Measurements from ENCODE around the gene C3orf18.

Gene C3orf18

DNA sequence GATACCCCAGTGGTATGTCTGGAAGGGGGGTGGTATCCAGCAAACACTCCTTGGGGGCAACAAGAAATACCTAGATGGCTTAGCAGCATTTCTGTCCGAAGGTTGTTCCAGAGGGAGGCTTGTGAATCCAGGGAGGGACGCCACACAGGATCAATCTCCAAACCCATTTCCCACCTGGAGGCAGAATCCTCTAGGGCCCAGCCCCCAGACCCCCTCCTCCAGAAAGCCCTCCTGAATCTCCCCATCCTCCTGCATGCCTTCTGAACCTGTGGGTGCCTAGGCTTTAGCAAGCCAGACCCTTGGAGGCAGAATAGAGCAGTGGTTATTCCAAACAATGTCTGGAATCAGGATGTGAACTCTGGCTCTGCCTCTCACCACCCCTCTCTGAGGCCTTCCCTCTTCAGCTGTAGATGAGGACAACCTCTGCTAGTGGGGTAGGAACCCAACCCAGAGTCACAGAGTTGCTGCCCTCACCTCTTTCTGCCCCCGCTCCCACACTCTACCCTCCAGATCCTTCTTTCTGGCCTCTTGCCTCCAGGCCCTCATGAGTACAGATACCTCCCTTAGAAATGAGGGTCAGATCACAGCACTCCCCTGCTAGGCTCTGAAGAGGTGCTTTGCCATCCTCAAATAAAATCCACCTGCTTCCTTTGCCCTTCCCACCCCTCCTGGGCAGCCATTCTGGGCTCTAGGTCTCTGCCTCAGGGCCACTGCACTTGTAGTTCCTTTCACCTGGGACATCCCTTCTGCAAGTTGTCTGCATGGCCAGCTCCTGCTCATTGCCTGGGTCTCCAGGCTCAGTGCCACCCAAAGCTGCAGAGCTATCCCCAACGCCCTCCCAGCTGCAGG lies 35.9 kb upstream of the C3orf18 start:
- DNase-seq, result no peak

- no peak for DNase-seq
Measured at GRCh38 chr3:50602595-50603191, 35.1 kb upstream of the C3orf18 start.

DNA sequence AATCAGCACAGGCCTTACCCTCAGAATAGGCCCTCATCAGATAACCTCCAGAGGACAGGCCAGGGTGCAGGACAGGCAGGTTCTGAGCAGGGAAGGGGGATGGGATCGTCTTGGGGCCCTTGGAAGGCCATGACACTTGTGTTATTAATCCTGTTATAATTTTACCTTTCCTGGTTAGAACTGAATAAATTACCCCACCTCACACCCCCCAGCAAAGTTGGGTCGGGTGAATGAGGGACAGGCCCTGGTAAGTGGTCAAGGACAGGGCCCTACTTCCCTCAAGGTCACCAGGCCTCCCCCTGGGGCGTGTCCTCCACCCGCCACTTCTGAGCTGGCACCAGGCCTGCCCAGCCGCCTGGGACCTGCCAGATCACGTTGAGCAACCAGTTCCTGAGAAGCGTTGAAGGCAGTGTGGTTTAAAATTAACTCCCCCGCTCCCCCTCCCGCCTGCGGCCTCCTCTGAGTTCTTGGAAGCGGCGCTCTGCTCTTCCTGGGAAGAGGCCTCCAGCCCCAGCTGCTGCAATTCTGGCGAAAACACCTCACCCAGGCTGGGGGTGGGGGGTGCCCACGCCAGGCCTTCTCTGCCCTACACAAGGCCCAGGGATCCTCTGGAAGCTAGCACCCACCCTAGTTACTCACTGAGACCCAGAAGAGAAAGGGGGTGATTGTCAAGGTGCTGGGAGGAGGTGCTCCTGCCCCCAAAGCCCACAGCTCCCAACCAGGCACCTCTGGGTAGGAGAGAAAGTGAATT lies 33.5 kb upstream of the C3orf18 start:
- no peak for DNase-seq

DNA sequence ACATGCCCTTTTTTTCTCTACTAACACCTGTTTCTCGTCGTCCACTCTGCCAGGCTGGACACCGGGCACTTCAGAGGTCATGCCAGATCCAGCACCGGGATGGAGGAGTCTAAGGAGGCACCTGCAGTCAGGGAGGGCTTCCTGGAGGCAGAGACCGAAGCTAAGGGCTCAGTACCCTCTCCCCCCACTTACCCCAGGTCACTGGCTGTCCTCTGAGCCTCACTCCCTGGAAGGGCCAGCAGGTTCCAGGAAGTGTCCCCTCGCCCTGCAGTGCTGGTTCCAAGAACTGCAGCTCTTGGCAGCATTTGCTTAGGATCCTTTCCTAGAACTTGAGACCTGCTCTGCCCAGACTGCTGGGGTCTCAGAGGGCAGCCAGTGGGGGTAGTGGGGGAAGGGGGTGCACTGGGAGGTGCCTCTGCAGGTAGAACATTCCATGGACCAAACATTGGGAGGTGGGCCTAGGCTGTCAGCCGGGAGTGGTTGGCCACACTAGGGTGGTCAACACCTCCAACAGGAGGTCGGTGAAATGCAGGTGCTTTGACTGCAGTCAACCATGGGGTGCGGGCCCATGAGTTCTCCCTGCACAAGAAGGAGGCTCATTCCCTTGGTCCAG lies 32.7 kb upstream of the C3orf18 start:
- DNase-seq, result no peak

DNA sequence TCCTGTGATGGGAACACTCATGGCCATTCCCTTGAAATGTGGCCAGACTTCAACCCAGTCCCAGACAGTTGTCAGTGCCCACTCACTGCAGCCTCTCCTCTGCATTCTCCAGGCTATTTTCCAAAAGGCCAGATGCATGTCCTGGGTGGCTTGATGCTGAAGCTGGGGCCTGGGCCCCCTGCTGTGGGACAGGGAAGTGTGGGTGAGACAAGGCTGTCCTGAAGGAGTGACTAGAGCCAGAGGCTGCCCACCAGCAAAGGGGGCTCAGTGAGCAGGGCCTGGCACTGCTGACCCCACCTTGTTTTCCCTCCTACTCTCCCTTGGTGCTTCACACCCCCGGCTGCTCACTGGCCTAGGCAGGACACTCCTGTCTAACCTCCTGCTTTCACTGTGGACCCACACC lies 32.2 kb upstream of the C3orf18 start:
- no peak for DNase-seq

- no peak for DNase-seq
Measured at GRCh38 chr3:50599115-50599715, 31.7 kb upstream of the C3orf18 start.

DNA sequence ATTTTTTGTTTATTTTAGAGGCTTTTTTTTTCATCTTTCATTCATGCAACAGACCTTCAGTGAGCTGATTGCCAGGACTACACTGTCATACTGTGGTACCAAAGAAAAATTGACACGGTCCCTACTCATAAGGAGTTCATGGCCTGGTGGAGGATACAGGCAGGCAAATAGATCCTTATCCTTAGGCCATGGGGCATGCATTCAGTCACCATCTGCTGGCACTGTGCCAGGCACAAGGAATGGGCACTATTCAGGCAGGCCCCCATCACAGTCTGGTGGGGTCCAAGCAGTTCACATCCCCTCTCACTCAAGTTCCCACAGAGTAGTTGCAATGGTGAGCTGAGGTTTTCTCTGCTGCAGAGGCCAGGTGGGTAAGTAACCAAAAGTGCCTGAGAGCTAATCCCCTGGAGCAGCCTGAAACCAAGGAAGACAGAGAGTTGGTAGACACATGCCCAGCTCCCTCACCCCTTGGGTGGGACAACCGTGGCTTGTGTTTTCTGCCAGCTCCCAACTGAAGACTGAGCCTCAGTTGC lies 26.8 kb upstream of the C3orf18 start:
- DNase-seq, result no peak

- DNase-seq, result no peak
Measured at GRCh38 chr3:50592568-50592967, 25.0 kb upstream of the C3orf18 start.

DNA sequence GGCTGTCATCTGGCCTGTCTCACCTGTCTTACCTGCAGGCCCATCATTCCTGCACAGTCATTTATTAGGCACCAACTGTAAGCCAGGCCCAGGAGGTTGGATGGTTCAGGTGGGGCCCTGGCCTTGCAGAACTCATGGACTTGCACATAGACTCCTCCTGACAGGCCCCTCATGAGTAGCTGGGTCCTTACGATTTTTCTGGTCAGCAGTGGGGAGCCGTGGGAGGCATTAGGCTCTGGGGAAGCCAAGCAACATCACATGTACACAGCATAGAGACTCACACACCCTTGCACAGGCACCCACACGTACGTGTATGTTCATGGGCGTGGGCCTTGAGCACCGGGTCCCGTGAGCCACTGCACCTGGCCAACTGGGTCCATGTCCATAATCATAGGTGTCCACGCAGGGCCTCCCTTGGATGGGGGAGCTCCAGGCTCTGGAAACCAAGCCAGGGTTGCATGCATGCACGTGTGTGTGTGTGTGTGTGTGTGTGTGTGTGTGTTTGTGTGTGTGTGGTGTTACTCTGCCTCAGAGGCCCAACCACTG lies 23.7 kb upstream of the C3orf18 start:
- no peak for DNase-seq

DNA sequence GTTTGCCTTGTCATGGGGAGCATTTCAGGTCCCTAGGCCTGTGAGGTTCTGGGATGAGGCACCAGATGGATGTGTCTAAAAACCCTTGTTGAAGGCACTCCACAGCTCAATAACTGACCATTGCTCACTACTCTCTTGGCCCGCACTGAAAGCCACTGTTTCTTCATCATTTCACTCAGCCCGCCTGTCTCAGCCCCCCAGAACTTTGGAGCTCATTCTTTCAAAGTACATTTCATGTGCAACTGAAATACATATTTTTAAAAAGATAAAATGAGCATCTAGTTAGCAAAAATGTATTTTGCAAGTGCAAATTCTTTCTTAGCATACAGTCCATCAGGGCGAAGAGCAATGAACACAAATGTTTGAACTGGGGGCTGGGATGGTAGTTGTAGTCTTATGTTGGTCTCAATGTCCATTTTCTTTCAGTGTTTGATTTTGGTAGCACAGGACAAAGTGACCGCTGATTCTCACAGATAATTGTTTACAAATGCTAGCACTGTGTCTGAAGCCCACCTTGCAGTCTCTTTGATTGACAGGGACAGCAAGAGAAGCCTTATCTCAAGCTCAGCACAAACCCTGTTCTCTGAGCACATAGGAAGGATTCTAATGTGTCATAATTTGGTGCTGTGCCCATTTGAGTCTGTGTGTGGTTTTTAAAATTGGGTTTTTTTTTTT lies 21.3 kb upstream of the C3orf18 start:
- no peak for DNase-seq

DNA sequence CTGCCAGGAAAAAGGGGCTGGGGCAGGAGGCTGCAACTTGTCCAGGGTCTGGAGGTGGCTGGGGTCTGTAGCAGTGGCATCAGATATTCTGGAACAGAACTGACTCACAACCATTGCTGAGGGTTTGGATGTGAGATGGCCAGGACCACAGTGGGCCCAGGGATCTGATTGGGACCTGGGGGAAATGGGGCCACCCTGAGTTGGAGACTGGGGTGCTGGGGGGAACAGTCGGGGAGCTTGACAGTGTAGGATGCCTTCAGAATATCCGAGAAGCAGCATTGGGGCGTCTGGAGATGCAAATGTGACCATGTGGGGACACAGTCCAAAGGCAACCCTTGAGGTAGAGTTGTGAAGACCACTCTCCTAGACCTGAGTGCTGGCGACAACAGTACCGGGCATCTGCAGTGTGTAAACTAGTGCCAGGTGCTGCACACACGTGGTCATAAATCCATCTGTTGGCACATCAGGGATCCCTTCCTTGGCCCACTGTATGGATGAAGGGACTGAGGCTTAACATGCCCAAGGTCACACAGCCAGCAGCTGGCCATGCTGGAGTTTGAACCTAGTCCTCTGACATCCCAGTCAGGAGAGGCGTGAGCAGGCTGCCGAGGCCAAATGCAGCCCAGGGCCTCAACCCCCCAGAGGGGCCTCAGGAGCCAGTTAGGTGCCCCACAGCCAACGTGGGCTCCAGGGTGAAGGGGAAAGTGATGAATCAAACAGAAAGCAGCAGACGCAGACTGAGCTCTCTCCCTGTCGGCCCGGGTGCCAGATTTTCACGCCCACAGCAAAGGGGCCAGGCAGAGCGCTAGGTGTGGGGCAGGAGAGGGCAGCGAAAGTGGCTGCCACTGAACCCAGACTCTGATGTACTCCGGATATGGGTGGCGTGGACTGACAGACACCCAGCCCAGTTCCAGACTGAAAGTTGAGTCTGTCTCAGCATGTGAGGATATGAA lies 20.5 kb upstream of the C3orf18 start:
- DNase-seq, result no peak

- DNase-seq, result no peak
Measured at GRCh38 chr3:50587373-50587772, 19.8 kb upstream of the C3orf18 start.

DNA sequence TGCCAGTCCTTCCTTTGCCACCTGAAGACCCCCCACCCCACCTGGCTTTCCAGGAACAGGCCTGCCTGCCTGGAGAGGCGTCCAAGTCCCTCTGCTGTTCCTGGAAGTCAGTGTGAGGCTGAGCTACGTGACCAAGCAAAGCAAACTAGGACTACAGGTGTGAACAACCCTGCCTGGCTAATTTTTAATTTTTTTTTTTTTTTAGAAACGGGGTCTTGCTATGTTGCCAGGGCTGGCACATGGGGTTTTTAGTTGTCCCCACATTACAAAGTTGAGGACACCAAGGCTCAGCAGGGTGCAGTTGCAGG lies 19.2 kb upstream of the C3orf18 start:
- no peak for DNase-seq

DNA sequence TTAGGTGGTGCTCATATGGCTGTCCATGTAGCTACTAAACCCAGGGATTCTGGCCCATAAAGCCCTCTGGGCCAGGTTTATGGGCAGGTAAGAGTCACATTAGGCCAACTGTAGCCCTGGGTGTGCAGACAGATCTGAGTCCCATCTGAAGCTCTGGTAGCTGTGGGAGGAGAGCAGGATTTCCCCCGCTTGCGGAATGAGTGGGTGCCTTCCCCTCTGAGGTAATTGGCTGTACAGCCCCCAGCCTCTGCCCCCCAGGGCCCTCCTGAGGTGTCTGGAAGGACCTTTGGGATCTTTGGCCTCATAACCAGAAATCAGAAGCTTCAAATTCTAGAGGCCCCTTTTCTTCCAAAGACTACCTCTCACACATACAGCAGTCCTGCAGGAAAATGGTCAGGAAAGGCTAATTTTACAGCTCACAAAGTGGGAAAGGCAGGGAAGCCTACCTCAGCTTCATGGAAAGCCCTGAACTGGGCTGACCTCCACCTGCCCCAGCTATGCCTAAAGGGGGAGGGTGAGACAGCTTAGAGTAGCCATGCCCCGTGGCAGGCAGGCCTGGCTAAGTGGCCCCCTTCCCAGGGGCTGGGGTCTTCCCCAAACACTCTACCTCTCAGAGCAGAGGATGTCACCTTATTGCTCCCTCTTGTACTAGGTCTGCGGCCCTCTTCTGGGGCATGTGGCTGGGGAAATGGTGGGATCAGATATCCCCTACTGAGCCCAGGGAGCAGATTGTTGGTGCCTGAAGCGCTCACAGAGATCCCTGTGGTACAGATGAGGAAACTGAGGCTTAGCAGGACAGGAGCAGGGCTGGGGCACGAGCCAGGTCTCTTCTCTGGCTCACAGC lies 18.6 kb upstream of the C3orf18 start:
- DNase-seq, result no peak

DNA sequence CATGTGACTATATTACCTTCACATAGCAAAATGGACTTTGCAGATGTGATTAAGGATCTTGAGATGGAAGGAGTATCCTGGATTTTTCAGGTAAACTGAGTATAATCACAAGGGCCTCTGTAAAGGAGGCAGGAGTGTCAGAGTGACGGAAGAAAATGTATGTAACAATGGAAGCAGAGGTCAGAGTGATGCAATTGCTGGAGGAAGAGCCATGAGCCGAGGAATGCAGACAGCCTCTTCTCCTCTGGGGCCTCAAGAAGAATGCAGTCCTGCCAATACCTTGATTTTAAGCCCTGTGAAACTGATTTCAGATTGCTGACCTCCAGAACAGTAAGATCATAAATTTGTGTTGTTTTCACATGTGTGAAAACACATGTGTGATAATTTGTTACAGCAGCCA lies 16.8 kb upstream of the C3orf18 start:
- DNase-seq, result no peak

GRCh38 chr3:50583897-50584296 lies 16.4 kb upstream of the C3orf18 start:
- DNase-seq, result no peak

GRCh38 chr3:50582083-50582482 lies 14.5 kb upstream of the C3orf18 start:
- no peak for DNase-seq

- no peak for DNase-seq
Measured at GRCh38 chr3:50581459-50581842, 13.9 kb upstream of the C3orf18 start.

- DNase-seq, result no peak
Measured at GRCh38 chr3:50580683-50581458, 13.3 kb upstream of the C3orf18 start.

All from NCI-H146 (cell line).